Keratinocyte (primary cell): ENCODE measurements around the gene COA8. TPM values are rescaled to one million over a fixed set of nuclear protein-coding genes. Genes with fewer than 3 reads are reported as not detected.
A peak's percentile ranks its signal among the peaks of the same experiment; 100 is the strongest.

Experiments used
- DNase-seq: peaks from one replicate; pipeline ENCODE4 v3.0.0-alpha.2; 2011; ENCODE audit warnings: low read depth, missing footprints, low spot score
- FAIRE-seq: peaks from 2 replicates; lab custom pipeline; 2011; peaks lifted over from hg19 to GRCh38; lab: Jason Lieb, UNC
- H2AFZ ChIP-seq: 2 replicates; pipeline ENCODE4 v1.6.0; 2012; ENCODE audit warnings: low read length, control low read depth, inconsistent platforms; ENCODE audit not compliant: control insufficient read depth
- H3K27ac ChIP-seq: 2 replicates; pipeline ENCODE4 v1.5.1; 2011; ENCODE audit warnings: low read length; ENCODE audit not compliant: control insufficient read depth, insufficient read depth
- H3K27me3 ChIP-seq: 3 replicates; pipeline ENCODE4 v1.6.0; 2011; ENCODE audit warnings: low read length; ENCODE audit not compliant: control insufficient read depth, insufficient read depth; ENCODE audit errors: extremely low read depth
- H3K36me3 ChIP-seq, 2 experiments: 2 replicates in 1 of 2; 3 replicates in 1 of 2; pipeline ENCODE4 v1.5.1; 2011; ENCODE audit warnings: low read length in 2 of 2, mild to moderate bottlenecking in 1 of 2; ENCODE audit not compliant: control insufficient read depth in 2 of 2, insufficient read depth in 2 of 2; ENCODE audit errors: extremely low read depth in 1 of 2
- H3K4me1 ChIP-seq: 3 replicates; pipeline ENCODE4 v1.5.1; 2011; ENCODE audit warnings: low read length; ENCODE audit not compliant: control insufficient read depth, insufficient read depth; ENCODE audit errors: extremely low read depth
- H3K4me2 ChIP-seq: 3 replicates; pipeline ENCODE4 v1.6.0; 2011; ENCODE audit warnings: low read depth, low read length; ENCODE audit not compliant: control insufficient read depth, insufficient read depth; ENCODE audit errors: extremely low read depth
- H3K4me3 ChIP-seq, 3 experiments: fragments of 200-600 bp in 1 of 3; sonication (generic) in 1 of 3; 2 replicates in 2 of 3; 3 replicates in 1 of 3; pipeline ENCODE4 v1.5.1; 2011 to 2016; ENCODE audit warnings: low read length in 3 of 3, mild to moderate bottlenecking in 3 of 3, control low read depth in 2 of 3, inconsistent platforms in 1 of 3, low read depth in 1 of 3, mixed read lengths in 1 of 3, mixed run types in 1 of 3, moderate library complexity in 1 of 3; ENCODE audit not compliant: control insufficient read depth in 2 of 3, insufficient read depth in 2 of 3; ENCODE audit errors: extremely low read depth in 1 of 3
- H3K79me2 ChIP-seq: 2 replicates; pipeline ENCODE4 v1.6.0; 2012; ENCODE audit warnings: low read length; ENCODE audit not compliant: control insufficient read depth, insufficient read depth
- H3K9ac ChIP-seq: 3 replicates; pipeline ENCODE4 v1.6.0; 2011; ENCODE audit warnings: low read length; ENCODE audit not compliant: control insufficient read depth, insufficient read depth; ENCODE audit errors: extremely low read depth
- H3K9me1 ChIP-seq: 3 replicates; pipeline ENCODE4 v1.6.0; 2011; ENCODE audit warnings: low read length; ENCODE audit not compliant: control insufficient read depth, insufficient read depth; ENCODE audit errors: extremely low read depth
- H3K9me3 ChIP-seq: 2 replicates; pipeline ENCODE4 v1.5.1; 2012; ENCODE audit warnings: low read depth, low read length; ENCODE audit not compliant: control insufficient read depth
- H4K20me1 ChIP-seq: 3 replicates; pipeline ENCODE4 v1.6.0; 2011; ENCODE audit warnings: low read length; ENCODE audit not compliant: control insufficient read depth, insufficient read depth; ENCODE audit errors: extremely low read depth
- EZH2 ChIP-seq: IDR thresholded peaks from one replicate; pipeline ENCODE4 v1.6.1; 2012; ENCODE audit warnings: inconsistent platforms, mild to moderate bottlenecking, low read length, moderate library complexity
- dilution Hi-C: fragments of 300-500 bp; cut with MboI; formaldehyde crosslinking; loops from one replicate; pipeline ENCODE4 v1.7.0; 2020; ENCODE audit warnings: low sequenced_read_pairs; ENCODE audit not compliant: extremely low pct_ligation_motif_present
- polyA minus RNA-seq, 3 experiments: library from RNA; depleted of rRNA, polyadenylated mRNA; stranded (reverse); fragments of >200 nt; gene quantifications; 1 replicate in 1 of 3; 2 replicates in 1 of 3; 3 replicates in 1 of 3; pipeline ENCODE4 v1.2.3, GENCODE V29; 2011
- polyA plus RNA-seq, 5 experiments: library from polyadenylated mRNA; depleted of rRNA in 3 of 5; stranded (reverse) in 3 of 5; stranded (forward) in 1 of 5; unstranded in 1 of 5; fragments of >200 nt; gene quantifications; 1 replicate in 1 of 5; 2 replicates in 3 of 5; 3 replicates in 1 of 5; pipeline versions ENCODE4 v1.2.1 to v1.2.3, GENCODE V29; 2011 to 2012; ENCODE audit warnings: missing spikeins in 2 of 5, low read depth in 1 of 5, low replicate concordance in 1 of 5
- TF ChIP-seq, protein P1 (sequence below), 3 experiments: IDR thresholded peaks in 1 of 3; conservative IDR thresholded peaks in 1 of 3; optimal IDR thresholded peaks in 1 of 3; 2 replicates in 2 of 3; 3 replicates in 1 of 3; pipeline versions ENCODE3 to v1.5.1; 2011; ENCODE audit warnings: low read length in 3 of 3, mild to moderate bottlenecking in 3 of 3, moderate library complexity in 2 of 3, control low read depth in 1 of 3, inconsistent platforms in 1 of 3; ENCODE audit not compliant: insufficient read depth in 2 of 3; ENCODE audit errors: extremely low read depth in 1 of 3

Gene COA8, protein sequence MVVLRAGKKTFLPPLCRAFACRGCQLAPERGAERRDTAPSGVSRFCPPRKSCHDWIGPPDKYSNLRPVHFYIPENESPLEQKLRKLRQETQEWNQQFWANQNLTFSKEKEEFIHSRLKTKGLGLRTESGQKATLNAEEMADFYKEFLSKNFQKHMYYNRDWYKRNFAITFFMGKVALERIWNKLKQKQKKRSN
- polyA plus RNA-seq (20.6 to 26.1 TPM (median 24.8 TPM) in 3 replicates), polyA minus RNA-seq (5.1 to 8.4 TPM (median 7.2 TPM) in 3 replicates)
- polyA plus RNA-seq (2011; ENCODE audit: low read depth), result 35.0 TPM
- polyA plus RNA-seq (2011; cell fraction: cytosol; rRNA removed), result 19.4 and 29.1 TPM in 2 replicates
- 7.3 and 7.4 TPM in 2 replicates for polyA plus RNA-seq (2011; cell fraction: nucleus; rRNA removed)
- polyA plus RNA-seq (2012; ENCODE audit: low replicate concordance), result 43.4 and 43.6 TPM in 2 replicates
- polyA minus RNA-seq (2011; cell fraction: cytosol; rRNA and poly(A)+ RNA removed), result 14.8 TPM
- 3.4 and 8.8 TPM in 2 replicates for polyA minus RNA-seq (2011; cell fraction: nucleus; rRNA and poly(A)+ RNA removed)

DNA sequence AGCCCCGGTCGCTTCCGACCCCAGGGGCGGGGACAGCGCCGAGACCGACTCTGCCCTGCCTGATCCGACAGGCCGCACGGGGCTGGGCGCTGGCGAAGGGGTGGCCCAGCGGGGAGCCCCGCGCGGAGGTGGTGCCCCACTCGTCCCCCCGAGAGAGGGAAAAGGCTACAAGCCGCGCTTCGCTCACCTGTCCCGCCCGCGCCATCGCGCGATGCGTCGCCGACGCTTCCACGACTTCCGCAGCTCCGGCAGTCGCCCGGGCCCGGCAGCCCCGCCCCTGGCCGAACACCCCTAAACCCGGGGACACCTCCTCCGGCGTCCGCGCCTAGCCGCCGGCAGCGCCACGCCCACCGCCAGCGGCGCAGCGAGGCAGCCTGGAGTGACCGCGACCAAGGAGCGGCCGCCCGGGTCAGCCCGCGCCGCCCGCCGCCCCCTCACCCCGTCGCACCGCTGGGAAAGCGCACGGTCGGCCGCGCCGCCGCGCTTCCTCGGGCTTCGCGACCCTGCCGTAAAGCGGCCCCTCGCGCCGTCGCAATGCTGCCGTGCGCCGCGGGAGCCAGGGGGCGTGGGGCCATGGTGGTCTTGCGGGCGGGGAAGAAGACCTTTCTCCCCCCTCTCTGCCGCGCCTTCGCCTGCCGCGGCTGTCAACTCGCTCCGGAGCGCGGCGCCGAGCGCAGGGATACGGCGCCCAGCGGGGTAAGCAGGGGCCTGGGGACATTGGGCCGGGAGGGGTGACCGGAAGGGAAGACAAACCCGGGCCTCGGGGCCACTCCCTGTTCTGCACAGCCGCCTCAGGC lies at the start of gene COA8, which contains the start of gene BAG5:
TSS of gene COA8 (plus strand) at position 532 of the 797 bp plus-strand sequence. CDS start at position 574, 42 bp downstream.
TSS of gene BAG5 (minus strand) at position 229 of the 797 bp plus-strand sequence. CDS start 1,493 bp downstream, outside the sequence.
- H4K20me1 ChIP-seq, result peaks cover 9% of the 10 kb centered on the region
- H3K4me1 ChIP-seq, result peaks cover 15% of the 10 kb centered on the region
- FAIRE-seq, result no peak
- H3K79me2 ChIP-seq, result peaks cover 90% of the 10 kb centered on the region
- H3K27me3 ChIP-seq, result no peaks in the 10 kb centered on the region
- H2AFZ ChIP-seq, result peak within 1 kb of the TSS; percentile 85
- H3K36me3 ChIP-seq, result peaks cover 12 to 13% of the 10 kb centered on the region in 2 experiments
- TF ChIP-seq, protein P1, sequence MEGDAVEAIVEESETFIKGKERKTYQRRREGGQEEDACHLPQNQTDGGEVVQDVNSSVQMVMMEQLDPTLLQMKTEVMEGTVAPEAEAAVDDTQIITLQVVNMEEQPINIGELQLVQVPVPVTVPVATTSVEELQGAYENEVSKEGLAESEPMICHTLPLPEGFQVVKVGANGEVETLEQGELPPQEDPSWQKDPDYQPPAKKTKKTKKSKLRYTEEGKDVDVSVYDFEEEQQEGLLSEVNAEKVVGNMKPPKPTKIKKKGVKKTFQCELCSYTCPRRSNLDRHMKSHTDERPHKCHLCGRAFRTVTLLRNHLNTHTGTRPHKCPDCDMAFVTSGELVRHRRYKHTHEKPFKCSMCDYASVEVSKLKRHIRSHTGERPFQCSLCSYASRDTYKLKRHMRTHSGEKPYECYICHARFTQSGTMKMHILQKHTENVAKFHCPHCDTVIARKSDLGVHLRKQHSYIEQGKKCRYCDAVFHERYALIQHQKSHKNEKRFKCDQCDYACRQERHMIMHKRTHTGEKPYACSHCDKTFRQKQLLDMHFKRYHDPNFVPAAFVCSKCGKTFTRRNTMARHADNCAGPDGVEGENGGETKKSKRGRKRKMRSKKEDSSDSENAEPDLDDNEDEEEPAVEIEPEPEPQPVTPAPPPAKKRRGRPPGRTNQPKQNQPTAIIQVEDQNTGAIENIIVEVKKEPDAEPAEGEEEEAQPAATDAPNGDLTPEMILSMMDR (optimal IDR thresholded peaks at IDR 0.05 in 1 of 3, IDR thresholded peaks at IDR 0.05 in 1 of 3, conservative IDR thresholded peaks at IDR 0.05 in 1 of 3; ENCODE audit: extremely low read depth in 1 of 3, insufficient read depth in 2 of 3, low read length in 3 of 3), result no peak
- TF ChIP-seq EZH2, result no peak
- peak within 1 kb of the TSS; percentile 93 to 97 (median 95) for H3K4me3 ChIP-seq
- H3K27ac ChIP-seq, result peak within 1 kb of the TSS; percentile 72
- H3K9me1 ChIP-seq, result no peaks in the 10 kb centered on the region
- no peak for DNase-seq
- dilution Hi-C loops, result no loop called here
- H3K9ac ChIP-seq, result peak within 1 kb of the TSS; percentile 83
- no peaks in the 10 kb centered on the region for H3K9me3 ChIP-seq
- H3K4me2 ChIP-seq, result peak within 1 kb of the TSS; percentile 94

DNA sequence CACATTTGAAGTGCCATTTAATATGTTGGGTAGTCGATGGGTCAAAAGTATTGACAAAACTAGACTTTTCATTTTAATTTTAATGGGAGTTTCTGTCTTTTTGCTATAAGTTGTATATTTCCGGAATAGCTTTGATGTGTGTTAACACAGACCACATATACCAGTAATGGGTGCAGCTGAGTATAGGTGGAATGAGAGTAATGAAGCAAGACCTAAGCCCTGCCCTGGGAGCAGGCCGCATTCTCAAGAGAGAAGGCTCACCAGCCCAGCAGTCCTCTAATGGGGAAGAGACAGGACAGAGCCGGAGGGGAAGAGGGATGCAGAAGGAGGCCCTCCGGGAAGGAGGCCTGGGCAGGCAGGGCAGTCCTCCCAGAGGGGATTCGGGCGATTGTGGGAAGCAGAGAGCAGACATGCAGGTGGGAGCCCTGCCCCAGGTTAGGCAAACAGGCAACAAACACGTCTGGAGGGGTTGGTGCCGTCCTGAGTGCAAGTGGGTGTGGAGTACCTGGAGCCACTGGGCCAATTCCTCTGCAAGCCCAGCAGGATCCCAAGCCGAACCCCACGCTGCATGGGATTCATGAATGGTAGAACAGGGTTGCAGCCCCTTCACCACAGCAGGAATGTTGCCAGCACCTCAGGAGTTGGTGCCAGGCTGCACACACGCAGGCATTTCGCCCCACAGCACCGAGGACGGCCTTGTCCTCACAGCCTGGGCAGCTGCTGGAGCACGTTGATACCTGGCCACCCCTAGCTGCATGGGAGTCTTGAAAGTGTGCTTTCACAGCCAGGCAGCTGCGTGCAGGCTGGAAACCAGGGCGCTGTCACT lies 48.0 kb upstream of the COA8 start:
- peaks cover 3% of the 10 kb centered on the region for H3K27me3 ChIP-seq
- DNase-seq (no peak), FAIRE-seq (no peak)
- no peaks in the 10 kb centered on the region for H3K9me3 ChIP-seq
- TF ChIP-seq, protein P1 (optimal IDR thresholded peaks at IDR 0.05 in 1 of 3, IDR thresholded peaks at IDR 0.05 in 1 of 3, conservative IDR thresholded peaks at IDR 0.05 in 1 of 3; ENCODE audit: extremely low read depth in 1 of 3, insufficient read depth in 2 of 3, low read length in 3 of 3), result no peak
- no peak for TF ChIP-seq EZH2
- no peak overlapping the region for H3K9ac ChIP-seq
- H3K4me1 ChIP-seq, result peaks cover 33% of the 10 kb centered on the region
- no peak overlapping the region for H3K27ac ChIP-seq
- H3K4me2 ChIP-seq, result no peak overlapping the region
- H2AFZ ChIP-seq, result no peak overlapping the region
- no peak overlapping the region for H3K4me3 ChIP-seq
- H3K9me1 ChIP-seq, result peaks cover 4% of the 10 kb centered on the region
- H3K79me2 ChIP-seq, result no peaks in the 10 kb centered on the region
- H4K20me1 ChIP-seq, result peaks cover 7% of the 10 kb centered on the region
- H3K36me3 ChIP-seq, result peaks cover 11 to 22% of the 10 kb centered on the region in 2 experiments
- dilution Hi-C loops, result no loop called here
